ENCODE data around the gene HOXD9.

DNA sequence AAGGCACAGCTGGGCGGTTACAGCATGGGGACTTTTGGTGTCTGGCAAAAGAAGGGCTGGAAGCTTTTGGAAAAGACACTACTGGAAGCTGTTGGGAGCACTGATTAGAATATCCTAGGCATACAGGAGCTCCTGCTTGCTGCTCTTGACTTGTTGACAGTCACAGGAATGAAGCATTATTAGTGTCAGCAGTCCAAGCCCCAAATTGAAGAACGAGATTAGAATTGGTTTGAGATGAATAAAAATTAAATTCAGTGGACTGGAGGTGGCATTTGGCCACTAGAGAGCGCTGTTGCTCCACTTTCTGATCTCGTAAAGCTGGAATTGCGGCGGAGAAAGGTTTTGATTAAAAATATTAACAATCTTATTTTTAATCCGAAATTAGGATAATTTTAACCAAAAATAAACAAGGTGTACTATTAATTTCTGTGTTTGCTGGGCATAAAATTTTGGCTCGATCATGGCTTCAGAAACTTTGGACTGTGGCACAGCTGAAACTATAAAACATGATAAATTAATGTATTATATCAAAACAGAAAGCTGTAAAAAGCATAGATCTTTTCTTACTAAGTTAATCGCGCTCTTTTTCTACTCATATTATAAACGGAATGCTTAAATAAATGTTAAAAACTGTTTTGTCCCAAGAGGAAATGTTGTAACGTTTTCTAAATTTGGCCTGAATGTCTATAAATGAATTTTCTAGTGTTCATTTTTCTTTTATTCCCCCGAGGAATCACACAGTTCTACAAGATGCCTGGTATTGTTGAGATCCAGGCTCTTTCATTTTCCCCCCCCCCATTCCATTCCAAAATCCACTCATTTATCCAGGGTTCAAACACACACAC, 4.6 kb downstream of the HOXD9 start:
- peak; percentile 99 for TF ChIP-seq CTCF (conservative IDR thresholded peaks at IDR 0.05; ENCODE audit: low read length)
- no peak for TF ChIP-seq EZH2phosphoT487 (IDR thresholded peaks at IDR 0.05; ENCODE audit: borderline replicate concordance, low read depth, low read length)
